ENCODE measurements around the gene PDZD11.
"Not testable (repeated sequence)": the region's sequence is repeated elsewhere in the genome, so short reads cannot be mapped to it uniquely, and the experiment has no call there.

PDZD11 gene, protein sequence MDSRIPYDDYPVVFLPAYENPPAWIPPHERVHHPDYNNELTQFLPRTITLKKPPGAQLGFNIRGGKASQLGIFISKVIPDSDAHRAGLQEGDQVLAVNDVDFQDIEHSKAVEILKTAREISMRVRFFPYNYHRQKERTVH

DNA sequence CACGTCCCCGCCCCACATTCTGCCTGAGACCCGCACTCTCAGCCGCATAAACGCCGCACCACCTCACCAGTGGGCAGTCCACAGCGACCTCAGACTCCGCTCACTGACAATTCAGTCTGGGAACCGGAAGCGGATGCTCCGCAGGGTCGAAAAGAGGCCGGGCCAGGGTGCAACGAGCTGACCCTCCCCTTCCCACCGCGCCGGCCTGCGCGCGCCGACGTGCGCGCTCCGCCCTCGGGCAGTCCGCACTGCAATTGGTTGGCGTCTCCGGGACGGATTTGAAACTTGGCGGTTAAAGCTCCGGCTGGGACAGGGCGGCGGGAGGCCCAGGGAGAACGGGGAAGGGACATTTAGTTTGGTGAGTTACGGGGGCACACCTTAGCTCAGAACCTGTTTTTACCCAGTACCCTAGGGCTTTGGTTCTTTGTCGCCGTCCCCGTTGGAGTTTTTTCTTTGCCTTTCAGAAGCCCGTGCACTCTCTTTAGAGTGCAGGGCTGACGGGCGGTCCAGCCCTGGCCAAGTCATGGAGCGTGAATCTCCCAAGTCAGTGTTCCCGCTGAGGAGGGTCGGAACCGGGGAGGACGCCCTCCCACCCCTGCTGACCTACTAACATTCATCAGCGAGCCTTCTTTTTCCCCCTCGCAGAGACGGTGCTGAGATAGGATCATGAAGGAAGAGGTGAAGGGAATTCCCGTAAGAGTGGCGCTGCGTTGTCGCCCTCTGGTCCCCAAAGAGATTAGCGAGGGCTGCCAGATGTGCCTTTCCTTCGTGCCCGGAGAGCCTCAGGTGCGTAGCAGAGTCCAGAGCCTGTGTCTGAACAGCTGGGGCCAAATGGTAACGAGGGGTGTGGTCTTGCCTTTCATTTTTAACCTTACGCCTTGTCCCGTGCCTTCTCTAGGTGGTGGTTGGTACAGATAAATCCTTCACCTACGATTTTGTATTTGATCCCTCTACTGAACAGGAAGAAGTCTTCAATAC lies at the start of gene PDZD11, which contains the start of gene KIF4A:
Gene PDZD11, minus strand, starts transcription at position 135 of the 978 bp plus-strand sequence. CDS start 586 bp downstream, outside the sequence.
Gene KIF4A, plus strand, starts transcription at position 312 of the 978 bp plus-strand sequence. Its CDS starts 355 bp downstream, at position 667.
- peak; percentile 82 for DNase-seq

DNA sequence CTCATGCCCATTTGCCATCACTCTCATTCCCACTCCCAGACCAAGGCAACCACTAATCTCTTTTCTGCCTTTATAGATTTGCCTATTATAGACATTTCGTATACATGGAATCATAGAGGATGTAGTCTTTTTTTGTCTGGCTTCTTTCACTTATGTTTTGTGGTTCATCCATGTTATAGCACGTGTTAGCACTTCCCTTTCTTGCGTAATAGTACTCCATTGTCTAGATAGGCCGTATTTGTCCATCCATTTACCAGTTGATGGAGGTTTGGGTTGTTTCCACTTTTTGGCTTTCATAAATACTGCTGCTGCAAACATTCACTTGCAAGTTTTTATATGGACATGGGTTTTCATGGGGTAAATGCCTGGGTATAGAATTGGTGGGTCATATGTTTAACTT lies 48.6 kb upstream of the PDZD11 start:
- no peak for DNase-seq

GRCh38 chrX:70336767-70337166 lies 47.0 kb upstream of the PDZD11 start:
- DNase-seq: no peak

GRCh38 chrX:70332600-70332999 lies 42.9 kb upstream of the PDZD11 start:
- no peak for DNase-seq

DNA sequence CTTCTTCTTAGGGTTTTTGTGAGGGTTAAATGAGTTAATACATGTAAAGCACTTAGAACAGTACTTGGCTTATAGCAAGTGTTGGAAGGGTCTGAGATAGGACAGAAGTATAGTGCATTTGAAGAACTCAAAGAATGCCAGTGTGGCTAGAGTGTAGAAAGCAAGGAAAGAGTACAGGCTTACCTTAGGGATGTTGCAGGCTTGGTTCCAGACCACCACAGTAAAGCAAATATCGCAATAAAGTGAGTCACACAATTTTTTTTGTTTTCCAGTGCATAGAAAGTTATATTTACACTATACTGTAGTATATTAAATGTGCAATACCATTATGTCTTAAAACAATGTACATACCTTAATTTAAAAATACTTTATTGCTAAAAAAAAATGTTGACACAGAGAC lies 41.4 kb upstream of the PDZD11 start:
- no peak for DNase-seq

DNA sequence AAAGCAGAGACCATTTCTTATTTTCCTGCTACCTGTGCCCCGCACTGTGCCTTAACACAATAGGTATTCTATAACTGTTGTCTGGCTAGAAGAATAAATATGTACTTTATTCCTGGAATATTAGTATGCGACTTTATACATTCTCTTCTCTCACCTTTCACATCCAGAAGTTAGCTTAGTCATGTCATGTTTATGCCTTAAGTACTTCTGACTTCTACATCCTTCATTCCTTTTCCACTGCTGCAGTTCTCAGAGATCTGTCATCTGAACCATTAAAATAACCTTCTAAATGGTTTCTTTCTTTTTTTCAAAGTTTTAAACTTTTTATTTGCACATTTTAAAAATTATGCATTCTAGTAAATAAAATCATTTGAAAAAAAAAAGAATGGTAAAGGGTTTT lies 34.6 kb upstream of the PDZD11 start:
- no peak for DNase-seq

GRCh38 chrX:70323628-70324027 lies 33.9 kb upstream of the PDZD11 start:
- not testable (repeated sequence) for DNase-seq

GRCh38 chrX:70322784-70323183 lies 33.1 kb upstream of the PDZD11 start:
- no peak for DNase-seq

DNA sequence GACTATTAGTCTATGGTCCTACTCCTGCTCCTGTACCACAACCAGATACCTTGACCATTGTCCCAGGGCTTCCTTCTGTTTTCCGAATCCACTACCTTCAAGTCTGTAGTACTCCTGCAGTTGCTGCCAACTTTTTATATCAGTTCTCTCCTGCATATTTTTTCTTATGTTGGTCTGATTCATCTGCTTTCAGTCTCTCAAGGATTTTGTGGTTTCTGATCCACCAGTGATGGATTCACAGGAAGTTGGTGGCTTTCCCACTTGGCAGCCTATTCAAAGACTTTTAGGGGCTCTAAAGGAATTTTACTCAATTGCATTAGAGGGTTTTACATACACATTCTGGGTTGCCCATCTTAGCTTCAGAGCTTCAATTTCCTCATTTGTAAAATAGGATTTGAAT lies 23.8 kb upstream of the PDZD11 start:
- DNase-seq: no peak

- no peak for DNase-seq
These were observed 12.0 kb upstream of the PDZD11 start for GRCh38 chrX:70301716-70302115.

- no peak for DNase-seq
These were observed 3.9 kb upstream of the PDZD11 start for GRCh38 chrX:70293621-70294020.

GRCh38 chrX:70292788-70293187 lies 3.1 kb upstream of the PDZD11 start:
- no peak for DNase-seq

- DNase-seq: no peak
These were observed 447 bp downstream of the PDZD11 start for GRCh38 chrX:70289168-70289792.

- DNase-seq: no peak
These were observed 7.8 kb downstream of the PDZD11 start, which contains the start of gene RAB41 for GRCh38 chrX:70281951-70282350. TSS of gene RAB41 (plus strand) at chrX:70282172. CDS start at chrX:70282218, 46 bp downstream.

- DNase-seq: no peak
These were observed 9.2 kb downstream of the PDZD11 start for GRCh38 chrX:70280573-70280972.

- DNase-seq: no peak
These were observed 10.6 kb downstream of the PDZD11 start for GRCh38 chrX:70279081-70279480.

- not testable (repeated sequence) for DNase-seq
These were observed 15.7 kb downstream of the PDZD11 start for GRCh38 chrX:70274029-70274428.

GRCh38 chrX:70268034-70268433 lies 21.7 kb downstream of the PDZD11 start, which contains the start of gene ARR3:
TSS of gene ARR3 (plus strand) at chrX:70268334. CDS start at chrX:70269386, 1,052 bp downstream.
- no peak for DNase-seq

DNA sequence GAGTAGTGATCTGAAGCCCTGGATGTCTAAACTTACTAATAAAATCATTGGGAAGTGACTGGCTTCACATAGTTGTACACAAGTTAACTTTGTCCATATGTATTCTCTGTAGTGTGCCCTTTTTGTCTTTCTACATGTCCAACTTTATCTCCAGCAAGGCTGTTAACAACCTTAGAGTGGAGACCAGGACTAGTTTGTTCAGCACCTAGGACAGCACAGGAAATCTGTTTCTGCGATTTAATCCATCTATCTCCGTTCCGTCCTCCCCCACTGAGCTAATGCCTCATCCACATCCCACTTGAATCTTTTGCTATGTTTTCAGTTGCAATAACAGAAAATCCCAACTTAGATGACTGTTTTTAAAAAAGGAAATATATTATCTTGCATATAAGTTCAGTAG lies 24.9 kb downstream of the PDZD11 start:
- DNase-seq: no peak

GRCh38 chrX:70262952-70263567 lies 26.7 kb downstream of the PDZD11 start:
- peak; percentile 25 for DNase-seq

- no peak for DNase-seq
These were observed 29.6 kb downstream of the PDZD11 start, which contains the start of gene P2RY4 for GRCh38 chrX:70260104-70260503. TSS of gene P2RY4 (minus strand) at chrX:70260204. CDS start at chrX:70259624, 580 bp downstream.

- DNase-seq: no peak
These were observed 32.1 kb downstream of the PDZD11 start for GRCh38 chrX:70257423-70258288.

Data from stimulated activated CD4-positive, alpha-beta T cell treated with anti-CD3 and anti-CD28 coated beads, Interleukin-1b, Interleukin-23, amount 100 ng/mL, for 48 hours (primary cell).